GM19240 (cell line): Measurements from ENCODE around the gene PNPLA7.

Experiments
- DNase-seq: peaks from one replicate; pipeline ENCODE4 v3.0.0; 2011; ENCODE audit warnings: low spot score; ENCODE audit not compliant: insufficient read length

The PNPLA7 gene

GRCh38 chr9:137496601-137497375 lies 53.4 kb downstream of the PNPLA7 start:
- no peak for DNase-seq

GRCh38 chr9:137494550-137495351 lies 55.5 kb downstream of the PNPLA7 start:
- DNase-seq: no peak

- DNase-seq: no peak
Observed at GRCh38 chr9:137494104-137494544, 56.1 kb downstream of the PNPLA7 start.

- DNase-seq: no peak
Observed at GRCh38 chr9:137493364-137494103, 56.7 kb downstream of the PNPLA7 start.

GRCh38 chr9:137492464-137493363 lies 57.5 kb downstream of the PNPLA7 start:
- no peak for DNase-seq

- DNase-seq: no peak
Observed at GRCh38 chr9:137491735-137492432, 58.3 kb downstream of the PNPLA7 start.

- DNase-seq: no peak
Observed at GRCh38 chr9:137490532-137491186, 59.5 kb downstream of the PNPLA7 start.

- DNase-seq: no peak
Observed at GRCh38 chr9:137488906-137489305, 61.3 kb downstream of the PNPLA7 start.

GRCh38 chr9:137488327-137488653 lies 61.9 kb downstream of the PNPLA7 start:
- DNase-seq: no peak

- no peak for DNase-seq
Observed at GRCh38 chr9:137487454-137488326, 62.5 kb downstream of the PNPLA7 start.

- no peak for DNase-seq
Observed at GRCh38 chr9:137486545-137487453, 63.4 kb downstream of the PNPLA7 start.

- DNase-seq: no peak
Observed at GRCh38 chr9:137486141-137486490, 64.1 kb downstream of the PNPLA7 start.

GRCh38 chr9:137485343-137486140 lies 64.7 kb downstream of the PNPLA7 start:
- no peak for DNase-seq

- DNase-seq: no peak
Observed at GRCh38 chr9:137484551-137485315, 65.5 kb downstream of the PNPLA7 start.

GRCh38 chr9:137482094-137482781 lies 68.0 kb downstream of the PNPLA7 start:
- no peak for DNase-seq
